C4-2B (cell line): Measurements from ENCODE around the gene PON2.

Experiments
- H3K27ac ChIP-seq: fragments of 450-650 bp; 2 replicates; pipeline ENCODE4 v1.5.1; 2017
- CTCF ChIP-seq: fragments of 450-650 bp; conservative IDR thresholded peaks from 2 replicates; pipeline ENCODE4 v1.5.1; 2017; ENCODE audit warnings: mild to moderate bottlenecking
- ZFX ChIP-seq: fragments of 450-650 bp; IDR thresholded peaks from 2 replicates; pipeline ENCODE4 v1.6.1; 2017

The PON2 gene

DNA sequence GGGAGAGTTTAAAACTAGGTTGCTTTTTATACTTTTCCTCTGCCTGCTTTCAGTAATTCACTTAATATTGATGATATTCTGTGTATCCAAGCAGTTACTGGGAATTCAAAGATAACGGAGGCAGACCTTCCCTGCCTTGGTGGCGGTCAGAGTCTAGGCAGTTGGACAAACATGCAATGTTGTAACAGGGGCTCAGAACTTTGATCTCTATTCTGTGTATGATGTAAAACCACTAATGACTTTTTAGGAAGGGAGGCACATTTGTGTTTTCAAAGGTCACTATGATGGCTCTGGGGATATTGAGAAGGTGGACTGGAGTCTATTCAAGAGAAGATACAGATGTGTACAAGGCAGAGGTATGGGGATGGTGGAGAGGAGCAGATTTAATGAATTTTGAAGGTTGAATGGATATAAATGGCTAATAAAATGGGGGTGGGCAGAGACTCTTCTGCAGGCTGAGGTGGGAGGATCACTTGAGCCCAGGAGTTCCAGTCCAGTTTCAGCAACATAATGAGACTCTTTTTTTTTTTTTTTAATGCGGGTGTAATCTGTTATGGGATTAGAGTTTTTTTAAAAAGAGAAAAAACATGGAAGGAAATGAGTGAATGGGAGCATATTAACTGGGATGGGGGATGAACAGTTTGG lies 5.7 kb upstream of the PON2 start:
- TF ChIP-seq ZFX: no peak
- TF ChIP-seq CTCF: no peak
- H3K27ac ChIP-seq: no peak overlapping the region

DNA sequence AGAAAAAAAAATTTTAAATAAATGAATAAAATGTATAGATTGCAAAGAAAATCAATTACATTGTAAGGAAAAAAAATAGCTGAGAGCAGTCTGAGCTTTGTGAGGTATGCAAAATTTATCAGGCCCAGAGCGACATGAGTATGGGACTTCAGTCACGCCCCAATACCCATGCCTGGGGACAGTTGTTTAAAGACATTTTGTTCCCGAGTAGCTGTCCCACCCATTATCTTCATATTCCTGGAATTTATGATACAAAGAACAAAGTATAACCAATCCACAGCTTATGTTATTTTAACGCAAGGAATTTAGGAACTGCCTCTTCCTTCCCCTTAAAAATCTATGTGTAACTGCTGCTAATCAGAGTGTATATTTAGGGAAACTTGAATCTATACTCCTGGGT lies 1.6 kb upstream of the PON2 start:
- TF ChIP-seq ZFX (no peak), CTCF (no peak)
- no peak overlapping the region for H3K27ac ChIP-seq

DNA sequence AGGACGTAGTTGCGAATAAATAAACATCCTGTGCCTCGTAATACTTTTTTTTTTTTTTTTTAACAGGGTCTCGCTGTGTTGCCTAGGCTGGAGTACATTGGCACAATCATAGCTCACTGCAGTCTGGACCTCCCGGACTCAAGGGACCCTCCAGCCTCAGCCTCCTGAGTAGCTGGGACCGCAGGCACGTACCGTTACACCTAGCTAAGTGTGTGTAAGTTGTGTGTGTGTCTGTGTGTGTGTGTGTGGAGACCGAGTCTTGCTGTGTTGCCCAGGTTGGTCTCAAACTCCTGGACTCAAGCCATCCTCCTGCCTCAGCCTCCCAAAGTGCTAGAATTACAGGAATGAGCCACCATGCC lies 573 bp upstream of the PON2 start:
- TF ChIP-seq ZFX: no peak
- TF ChIP-seq CTCF: no peak
- H3K27ac ChIP-seq: peak overlapping the region; percentile 96

- TF ChIP-seq ZFX (no peak), CTCF (no peak)
- peak overlapping the region; percentile 96 for H3K27ac ChIP-seq
Measured at GRCh38 chr7:95433952-95434556, 774 bp downstream of the PON2 start.

DNA sequence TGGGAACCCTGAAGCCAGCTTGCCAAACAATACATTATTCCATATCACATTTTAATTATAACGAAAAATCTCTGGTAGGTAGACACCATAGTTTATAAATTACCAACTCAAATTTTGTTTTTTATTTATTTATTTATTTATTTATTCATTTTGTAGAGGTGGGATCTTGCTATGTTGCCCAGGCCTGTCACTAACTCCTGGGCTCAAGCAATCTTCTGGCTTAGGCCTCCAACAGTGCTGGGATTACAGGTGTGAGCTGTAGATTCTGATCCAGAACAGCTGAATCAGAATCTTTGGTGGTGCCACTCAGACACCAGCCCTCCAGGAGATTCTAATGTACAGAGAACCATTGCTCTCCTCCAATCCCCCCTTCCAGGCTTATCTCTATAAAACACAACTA lies 1.7 kb downstream of the PON2 start:
- TF ChIP-seq CTCF (no peak), ZFX (no peak)

GRCh38 chr7:95432606-95433005 lies 2.2 kb downstream of the PON2 start:
- TF ChIP-seq ZFX (no peak), CTCF (no peak)
- no peak overlapping the region for H3K27ac ChIP-seq

More for the DNA sequence above, 1.7 kb downstream of the PON2 start:
- no peak overlapping the region for H3K27ac ChIP-seq

DNA sequence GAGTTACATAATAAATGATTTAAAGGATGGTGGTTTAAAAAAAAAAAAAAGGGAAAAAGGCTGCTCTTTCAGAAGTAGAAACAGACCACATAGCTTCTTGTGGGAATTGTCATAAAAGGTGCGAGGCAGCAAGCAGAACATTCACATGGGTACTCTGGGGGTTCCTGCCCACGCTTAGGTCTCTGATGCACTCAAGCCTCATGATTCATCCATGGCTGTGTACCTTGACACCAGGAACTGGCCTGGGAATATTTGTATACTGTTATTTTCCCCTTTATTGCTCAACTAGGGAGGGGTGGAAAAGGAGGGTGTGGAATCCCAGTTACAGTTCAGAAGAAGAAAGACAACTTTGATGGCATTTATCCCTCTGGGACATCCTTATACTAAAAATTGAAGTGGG lies 4.0 kb downstream of the PON2 start:
- TF ChIP-seq CTCF (no peak), ZFX (no peak)
- no peak overlapping the region for H3K27ac ChIP-seq
